ENCODE measurements around the gene SEM1.

SEM1 gene

GRCh38 chr7:96675548-96675947, 34.1 kb downstream of the SEM1 start:
- no peaks in the 10 kb centered on the region for H3F3A ChIP-seq (ENCODE audit: insufficient read depth, low read length)
- no peak overlapping the region for H3K27ac ChIP-seq (ENCODE audit: low read depth, low read length, poor library complexity, severe bottlenecking)
- H3K27me3 ChIP-seq (ENCODE audit: insufficient read depth, low read length), result no peaks in the 10 kb centered on the region
- no peak for TF ChIP-seq CTCF (IDR thresholded peaks at IDR 0.05; ENCODE audit: low read length)
- no peak for TF ChIP-seq EZH2 (IDR thresholded peaks at IDR 0.05; ENCODE audit: borderline replicate concordance, low read length)
- no peaks in the 10 kb centered on the region for H3K9me3 ChIP-seq (ENCODE audit: low read length)
- H3K4me1 ChIP-seq (ENCODE audit: insufficient read depth, low read length, severe bottlenecking), result no peaks in the 10 kb centered on the region
- no peak overlapping the region for H2AFZ ChIP-seq (ENCODE audit: low read length)
- no peaks in the 10 kb centered on the region for H3K79me2 ChIP-seq (ENCODE audit: insufficient read depth, low read length)
- H4K20me1 ChIP-seq (ENCODE audit: insufficient read depth, low read length), result no peaks in the 10 kb centered on the region
- no peak overlapping the region for H3K9ac ChIP-seq (ENCODE audit: low read length)
- no peaks in the 10 kb centered on the region for H3K9me2 ChIP-seq (ENCODE audit: low read depth, low read length)
- no peak overlapping the region for H3K4me2 ChIP-seq (ENCODE audit: low read length)
- no peaks in the 10 kb centered on the region for H3K36me3 ChIP-seq (ENCODE audit: insufficient read depth, low read length)
- H3K4me3 ChIP-seq (ENCODE audit: low read depth, low read length, poor library complexity, severe bottlenecking), result no peak overlapping the region

- H3K4me2 ChIP-seq (ENCODE audit: low read length), result no peak overlapping the region
- no peaks in the 10 kb centered on the region for H3K9me3 ChIP-seq (ENCODE audit: low read length)
- H3K9me2 ChIP-seq (ENCODE audit: low read depth, low read length), result no peaks in the 10 kb centered on the region
- no peak overlapping the region for H3K27ac ChIP-seq (ENCODE audit: low read depth, low read length, poor library complexity, severe bottlenecking)
- no peak overlapping the region for H3K4me3 ChIP-seq (ENCODE audit: low read depth, low read length, poor library complexity, severe bottlenecking)
- no peak for TF ChIP-seq EZH2 (IDR thresholded peaks at IDR 0.05; ENCODE audit: borderline replicate concordance, low read length)
- no peak for TF ChIP-seq CTCF (IDR thresholded peaks at IDR 0.05; ENCODE audit: low read length)
- no peaks in the 10 kb centered on the region for H4K20me1 ChIP-seq (ENCODE audit: insufficient read depth, low read length)
- no peaks in the 10 kb centered on the region for H3F3A ChIP-seq (ENCODE audit: insufficient read depth, low read length)
- no peaks in the 10 kb centered on the region for H3K4me1 ChIP-seq (ENCODE audit: insufficient read depth, low read length, severe bottlenecking)
- no peaks in the 10 kb centered on the region for H3K79me2 ChIP-seq (ENCODE audit: insufficient read depth, low read length)
- no peaks in the 10 kb centered on the region for H3K36me3 ChIP-seq (ENCODE audit: insufficient read depth, low read length)
- no peak overlapping the region for H3K9ac ChIP-seq (ENCODE audit: low read length)
- H2AFZ ChIP-seq (ENCODE audit: low read length), result no peak overlapping the region
- no peaks in the 10 kb centered on the region for H3K27me3 ChIP-seq (ENCODE audit: insufficient read depth, low read length)
Measured at GRCh38 chr7:96674565-96674964, 35.1 kb downstream of the SEM1 start.

GRCh38 chr7:96671854-96672253, 37.8 kb downstream of the SEM1 start:
- Histone ChIP-seq H2AFZ (ENCODE audit: low read length) (no peak overlapping the region), H3K27me3 (ENCODE audit: insufficient read depth, low read length) (no peaks in the 10 kb centered on the region), H3K4me1 (ENCODE audit: insufficient read depth, low read length, severe bottlenecking) (no peaks in the 10 kb centered on the region), H3F3A (ENCODE audit: insufficient read depth, low read length) (no peaks in the 10 kb centered on the region), H3K27ac (ENCODE audit: low read depth, low read length, poor library complexity, severe bottlenecking) (no peak overlapping the region), H3K36me3 (ENCODE audit: insufficient read depth, low read length) (no peaks in the 10 kb centered on the region), H4K20me1 (ENCODE audit: insufficient read depth, low read length) (no peaks in the 10 kb centered on the region), H3K9ac (ENCODE audit: low read length) (no peak overlapping the region), H3K79me2 (ENCODE audit: insufficient read depth, low read length) (no peaks in the 10 kb centered on the region), H3K4me3 (ENCODE audit: low read depth, low read length, poor library complexity, severe bottlenecking) (no peak overlapping the region), H3K9me2 (ENCODE audit: low read depth, low read length) (no peaks in the 10 kb centered on the region), H3K4me2 (ENCODE audit: low read length) (no peak overlapping the region), H3K9me3 (ENCODE audit: low read length) (no peaks in the 10 kb centered on the region)
- TF ChIP-seq EZH2 (IDR thresholded peaks at IDR 0.05; ENCODE audit: borderline replicate concordance, low read length) (no peak), CTCF (IDR thresholded peaks at IDR 0.05; ENCODE audit: low read length) (no peak)

Measured in OCI-LY1 (cell line).